Nephron (organoid): Measurements from ENCODE around the gene ROS1.
A peak's percentile ranks its signal among the peaks of the same experiment; 100 is the strongest.

Experiments
- H3K27ac Mint-ChIP-seq, 3 experiments: 2 replicates each; pipeline ENCODE4 v1.8.0; 2020; ENCODE audit warnings: mixed read lengths in 3 of 3, mild to moderate bottlenecking in 2 of 3, moderate library complexity in 1 of 3
- H3K27me3 Mint-ChIP-seq: 2 replicates; pipeline ENCODE4 v1.8.0; 2021; ENCODE audit warnings: low read depth, mild to moderate bottlenecking, moderate library complexity, mixed read lengths
- H3K36me3 Mint-ChIP-seq: 2 replicates; pipeline ENCODE4 v1.8.0; 2020; ENCODE audit warnings: low read depth, mixed read lengths
- H3K4me1 Mint-ChIP-seq: 2 replicates; pipeline ENCODE4 v1.8.0; 2020; ENCODE audit warnings: mixed read lengths
- H3K4me3 Mint-ChIP-seq, 3 experiments: 2 replicates each; pipeline ENCODE4 v1.8.0; 2020; ENCODE audit warnings: mild to moderate bottlenecking in 3 of 3, mixed read lengths in 3 of 3, moderate library complexity in 2 of 3
- H3K9me3 Mint-ChIP-seq: 2 replicates; pipeline ENCODE4 v1.8.0; 2020; ENCODE audit warnings: mixed read lengths
- TF ChIP-seq, protein P1 (sequence below), 3 experiments: fragments of 200-600 bp; sonication (generic); IDR thresholded peaks; one replicate each; pipeline ENCODE4 v1.5.0; 2021; ENCODE audit warnings: antibody characterized with exemption in 3 of 3; ENCODE audit not compliant: unreplicated experiment in 3 of 3

Gene ROS1

GRCh38 chr6:117304446-117304845 lies 121.3 kb downstream of the ROS1 start:
- TF ChIP-seq, protein P1, sequence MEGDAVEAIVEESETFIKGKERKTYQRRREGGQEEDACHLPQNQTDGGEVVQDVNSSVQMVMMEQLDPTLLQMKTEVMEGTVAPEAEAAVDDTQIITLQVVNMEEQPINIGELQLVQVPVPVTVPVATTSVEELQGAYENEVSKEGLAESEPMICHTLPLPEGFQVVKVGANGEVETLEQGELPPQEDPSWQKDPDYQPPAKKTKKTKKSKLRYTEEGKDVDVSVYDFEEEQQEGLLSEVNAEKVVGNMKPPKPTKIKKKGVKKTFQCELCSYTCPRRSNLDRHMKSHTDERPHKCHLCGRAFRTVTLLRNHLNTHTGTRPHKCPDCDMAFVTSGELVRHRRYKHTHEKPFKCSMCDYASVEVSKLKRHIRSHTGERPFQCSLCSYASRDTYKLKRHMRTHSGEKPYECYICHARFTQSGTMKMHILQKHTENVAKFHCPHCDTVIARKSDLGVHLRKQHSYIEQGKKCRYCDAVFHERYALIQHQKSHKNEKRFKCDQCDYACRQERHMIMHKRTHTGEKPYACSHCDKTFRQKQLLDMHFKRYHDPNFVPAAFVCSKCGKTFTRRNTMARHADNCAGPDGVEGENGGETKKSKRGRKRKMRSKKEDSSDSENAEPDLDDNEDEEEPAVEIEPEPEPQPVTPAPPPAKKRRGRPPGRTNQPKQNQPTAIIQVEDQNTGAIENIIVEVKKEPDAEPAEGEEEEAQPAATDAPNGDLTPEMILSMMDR (IDR thresholded peaks at IDR 0.05; ENCODE audit: unreplicated experiment in 3 of 3): no peak
- H3K27ac Mint-ChIP-seq: no peak overlapping the region
- no peaks in the 10 kb centered on the region for H3K27me3 Mint-ChIP-seq
- H3K9me3 Mint-ChIP-seq: peaks cover 2% of the 10 kb centered on the region
- no peaks in the 10 kb centered on the region for H3K36me3 Mint-ChIP-seq
- H3K4me3 Mint-ChIP-seq: no peak overlapping the region
- H3K4me1 Mint-ChIP-seq: no peaks in the 10 kb centered on the region

- Mint-ChIP-seq H3K9me3 (peaks cover 2% of the 10 kb centered on the region), H3K36me3 (no peaks in the 10 kb centered on the region), H3K4me3 (no peak overlapping the region), H3K4me1 (no peaks in the 10 kb centered on the region), H3K27me3 (no peaks in the 10 kb centered on the region), H3K27ac (no peak overlapping the region)
- TF ChIP-seq, protein P1 (IDR thresholded peaks at IDR 0.05; ENCODE audit: unreplicated experiment in 3 of 3): no peak
Observed at GRCh38 chr6:117303323-117303722, 122.4 kb downstream of the ROS1 start.

DNA sequence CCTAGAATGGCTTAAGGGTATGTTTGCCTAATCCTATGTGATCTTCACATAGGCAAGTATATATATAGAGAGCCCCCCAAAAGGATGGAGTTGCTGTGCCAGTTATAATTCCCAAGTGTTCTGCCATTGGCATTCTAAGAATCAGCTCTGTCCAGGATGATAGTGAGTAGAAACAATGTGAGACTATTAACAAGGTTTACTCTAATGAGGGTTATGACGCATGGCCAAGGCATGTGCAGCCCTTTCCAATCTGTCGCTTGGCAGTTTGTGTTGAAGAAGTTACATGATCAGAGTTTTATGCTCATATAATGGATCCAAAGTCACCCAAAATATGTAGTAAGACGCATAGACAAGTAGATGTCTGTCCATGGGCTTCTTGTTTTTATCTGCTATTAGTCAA lies 126.8 kb downstream of the ROS1 start:
- Mint-ChIP-seq H3K27me3 (no peaks in the 10 kb centered on the region), H3K4me3 (no peak overlapping the region), H3K27ac (no peak overlapping the region), H3K36me3 (no peaks in the 10 kb centered on the region), H3K4me1 (no peaks in the 10 kb centered on the region), H3K9me3 (peaks cover 2% of the 10 kb centered on the region)
- TF ChIP-seq, protein P1 (IDR thresholded peaks at IDR 0.05; ENCODE audit: unreplicated experiment in 3 of 3): no peak

GRCh38 chr6:117290173-117290846 lies 135.4 kb downstream of the ROS1 start:
- Mint-ChIP-seq H3K4me3 (no peak overlapping the region), H3K27me3 (peaks cover 3% of the 10 kb centered on the region), H3K4me1 (peaks cover 14% of the 10 kb centered on the region), H3K36me3 (no peaks in the 10 kb centered on the region), H3K27ac (no peak overlapping the region), H3K9me3 (no peaks in the 10 kb centered on the region)
- TF ChIP-seq, protein P1 (IDR thresholded peaks at IDR 0.05; ENCODE audit: unreplicated experiment in 3 of 3): no peak

DNA sequence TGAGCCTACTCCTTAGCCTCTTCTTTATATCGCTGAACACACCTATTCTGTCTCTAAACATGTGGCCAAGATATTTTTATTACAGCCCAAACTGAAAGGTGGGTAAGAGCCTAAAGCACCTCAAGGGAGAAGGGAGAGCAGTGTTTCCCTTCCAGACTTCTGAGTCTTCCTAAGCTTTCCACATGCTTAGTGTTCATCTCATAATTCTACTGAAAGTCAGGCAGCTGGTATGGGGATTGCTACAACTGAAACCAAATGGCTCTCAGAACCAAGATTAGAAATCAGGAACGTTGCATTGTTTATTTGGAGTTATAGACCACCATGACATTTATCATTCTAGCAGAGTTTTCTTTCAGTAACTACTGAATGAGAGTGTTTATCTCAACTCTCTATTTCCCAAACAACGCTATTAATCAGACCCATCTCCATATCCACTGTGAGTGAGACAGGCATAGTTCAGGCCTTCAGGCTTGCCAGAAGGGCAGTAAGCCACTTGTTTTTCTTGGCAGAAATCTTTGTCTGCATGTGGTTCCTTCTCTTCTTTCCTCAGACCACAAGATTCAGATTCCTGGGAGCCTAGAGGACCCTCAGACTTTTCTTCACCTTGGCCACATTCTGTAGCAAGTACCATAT lies 137.5 kb downstream of the ROS1 start:
- no peaks in the 10 kb centered on the region for H3K36me3 Mint-ChIP-seq
- H3K27me3 Mint-ChIP-seq: peaks cover 3% of the 10 kb centered on the region
- peak overlapping the region in 1 of 3 experiments; percentile 3 for H3K27ac Mint-ChIP-seq
- TF ChIP-seq, protein P1 (IDR thresholded peaks at IDR 0.05; ENCODE audit: unreplicated experiment in 3 of 3): no peak
- H3K9me3 Mint-ChIP-seq: no peaks in the 10 kb centered on the region
- peaks cover 14% of the 10 kb centered on the region for H3K4me1 Mint-ChIP-seq
- H3K4me3 Mint-ChIP-seq: no peak overlapping the region

DNA sequence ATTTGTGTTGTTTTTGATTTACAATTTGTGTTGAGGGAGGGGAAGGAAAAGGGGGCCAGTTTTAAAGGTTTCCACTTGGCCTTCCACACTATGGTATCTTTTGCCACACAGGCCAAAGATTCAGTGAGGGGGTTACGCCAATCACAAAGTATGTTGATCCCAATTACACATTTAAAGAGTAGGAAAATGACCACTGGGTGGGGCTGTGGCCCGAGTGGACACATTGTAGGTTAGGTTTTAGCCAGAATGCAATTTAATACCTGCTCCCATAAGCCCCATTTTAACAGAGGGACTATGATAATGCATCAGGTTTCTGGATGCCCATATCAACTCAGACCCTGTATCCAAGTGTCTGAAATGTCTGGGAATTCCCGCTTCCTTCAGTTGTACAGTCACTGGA lies 144.8 kb downstream of the ROS1 start:
- H3K36me3 Mint-ChIP-seq: no peaks in the 10 kb centered on the region
- H3K27me3 Mint-ChIP-seq: peaks cover 32% of the 10 kb centered on the region
- peaks cover 9% of the 10 kb centered on the region for H3K4me1 Mint-ChIP-seq
- no peak overlapping the region for H3K4me3 Mint-ChIP-seq
- TF ChIP-seq, protein P1 (IDR thresholded peaks at IDR 0.05; ENCODE audit: unreplicated experiment in 3 of 3): no peak
- H3K9me3 Mint-ChIP-seq: no peaks in the 10 kb centered on the region
- H3K27ac Mint-ChIP-seq: no peak overlapping the region
